ENCODE results near the gene KIAA0408.

DNA sequence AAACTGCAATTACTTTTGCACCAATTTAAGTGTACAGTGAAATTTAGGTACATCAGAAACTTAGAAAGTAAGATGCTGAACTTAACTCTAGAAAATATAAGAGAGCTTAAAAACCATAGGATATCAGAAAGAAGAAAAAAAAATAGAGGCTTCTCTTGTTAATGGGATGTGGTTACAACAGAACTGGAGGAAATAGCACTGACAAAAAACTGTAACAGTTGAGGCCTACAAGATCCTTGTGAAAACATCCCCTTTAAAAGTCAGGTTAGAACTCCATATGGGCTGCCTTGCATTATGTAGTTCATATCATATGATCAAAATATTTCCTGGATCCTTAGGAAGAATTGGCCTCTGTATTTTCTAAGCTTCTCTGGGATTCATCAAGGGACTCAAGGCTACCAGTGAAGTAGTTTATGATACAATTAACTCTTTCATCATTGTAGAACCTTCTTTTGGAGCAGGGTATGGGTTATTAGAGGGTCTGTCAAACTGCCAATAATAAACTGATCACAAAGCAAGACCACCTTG lies 35.1 kb upstream of the KIAA0408 start:
- TF ChIP-seq CTCF (IDR thresholded peaks at IDR 0.05; ENCODE audit: low read length) (no peak), EZH2 (IDR thresholded peaks at IDR 0.05; ENCODE audit: borderline replicate concordance, low read length) (no peak)
